Astrocyte of the cerebellum (primary cell): ENCODE results near the gene ZAP70.
A peak's percentile ranks its signal among the peaks of the same experiment; 100 is the strongest.

Experiments
- DNase-seq: peaks from one replicate; pipeline ENCODE4 v3.0.0-alpha.2; 2011; ENCODE audit warnings: low read depth
- H3K4me3 ChIP-seq: 2 replicates; pipeline ENCODE4 v1.5.1; 2011; ENCODE audit warnings: mild to moderate bottlenecking, low read depth, low read length, moderate library complexity
- in situ Hi-C: cut with HindIII; loops from 2 replicates; pipeline ENCODE4 v1.10.0; 2017; ENCODE audit warnings: low sequenced_read_pairs
- TF ChIP-seq, protein P1 (sequence below): IDR thresholded peaks from 2 replicates; pipeline ENCODE4 v1.5.1; 2012; ENCODE audit warnings: low read length, low read depth, moderate library complexity, mild to moderate bottlenecking; ENCODE audit errors: missing control alignments

Gene ZAP70

DNA sequence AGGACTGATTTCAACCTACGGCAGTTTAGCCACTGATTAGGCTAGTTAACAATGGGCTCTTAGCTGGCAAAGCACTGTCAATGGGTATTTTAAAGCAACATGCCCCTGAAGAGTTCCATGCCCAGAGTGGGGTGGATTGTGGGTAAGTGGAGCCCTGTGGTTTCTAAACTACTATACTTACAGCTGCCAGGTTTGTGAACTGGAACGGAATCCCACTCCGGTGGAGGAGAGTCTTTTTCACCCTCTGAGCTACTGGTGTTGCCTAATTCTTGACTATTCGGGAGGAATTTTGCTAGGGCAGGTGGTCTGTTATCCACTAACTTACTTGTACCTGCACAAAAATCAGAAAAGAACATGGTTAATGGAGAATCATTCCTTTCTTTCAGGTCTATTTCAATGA is 52.6 kb downstream of the ZAP70 start:
- TF ChIP-seq, protein P1, sequence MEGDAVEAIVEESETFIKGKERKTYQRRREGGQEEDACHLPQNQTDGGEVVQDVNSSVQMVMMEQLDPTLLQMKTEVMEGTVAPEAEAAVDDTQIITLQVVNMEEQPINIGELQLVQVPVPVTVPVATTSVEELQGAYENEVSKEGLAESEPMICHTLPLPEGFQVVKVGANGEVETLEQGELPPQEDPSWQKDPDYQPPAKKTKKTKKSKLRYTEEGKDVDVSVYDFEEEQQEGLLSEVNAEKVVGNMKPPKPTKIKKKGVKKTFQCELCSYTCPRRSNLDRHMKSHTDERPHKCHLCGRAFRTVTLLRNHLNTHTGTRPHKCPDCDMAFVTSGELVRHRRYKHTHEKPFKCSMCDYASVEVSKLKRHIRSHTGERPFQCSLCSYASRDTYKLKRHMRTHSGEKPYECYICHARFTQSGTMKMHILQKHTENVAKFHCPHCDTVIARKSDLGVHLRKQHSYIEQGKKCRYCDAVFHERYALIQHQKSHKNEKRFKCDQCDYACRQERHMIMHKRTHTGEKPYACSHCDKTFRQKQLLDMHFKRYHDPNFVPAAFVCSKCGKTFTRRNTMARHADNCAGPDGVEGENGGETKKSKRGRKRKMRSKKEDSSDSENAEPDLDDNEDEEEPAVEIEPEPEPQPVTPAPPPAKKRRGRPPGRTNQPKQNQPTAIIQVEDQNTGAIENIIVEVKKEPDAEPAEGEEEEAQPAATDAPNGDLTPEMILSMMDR, result no peak
- in situ Hi-C loops, result no loop called here
- no peak for DNase-seq
- no peak overlapping the region for H3K4me3 ChIP-seq

DNA sequence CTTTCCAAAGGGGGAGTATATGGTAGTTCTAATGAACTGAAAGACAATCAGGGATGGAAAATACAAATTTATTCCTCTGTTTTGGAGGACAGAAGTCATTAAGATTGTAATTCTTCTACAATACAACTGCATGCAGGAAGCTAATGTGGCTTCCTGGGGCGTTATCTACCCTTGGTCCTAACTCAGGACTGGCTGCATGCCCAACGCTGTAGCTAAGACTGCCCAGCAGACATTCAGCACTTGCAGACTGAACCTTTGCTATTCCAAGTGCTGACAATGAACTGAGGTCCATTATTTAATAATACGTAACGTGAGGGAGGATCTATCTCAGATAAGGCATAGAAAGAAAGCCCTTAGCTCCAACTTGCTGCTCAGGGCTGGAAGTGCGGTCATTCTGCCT is 53.2 kb downstream of the ZAP70 start:
- TF ChIP-seq, protein P1, result no peak
- DNase-seq, result no peak
- in situ Hi-C loops, result no loop called here
- H3K4me3 ChIP-seq, result no peak overlapping the region

DNA sequence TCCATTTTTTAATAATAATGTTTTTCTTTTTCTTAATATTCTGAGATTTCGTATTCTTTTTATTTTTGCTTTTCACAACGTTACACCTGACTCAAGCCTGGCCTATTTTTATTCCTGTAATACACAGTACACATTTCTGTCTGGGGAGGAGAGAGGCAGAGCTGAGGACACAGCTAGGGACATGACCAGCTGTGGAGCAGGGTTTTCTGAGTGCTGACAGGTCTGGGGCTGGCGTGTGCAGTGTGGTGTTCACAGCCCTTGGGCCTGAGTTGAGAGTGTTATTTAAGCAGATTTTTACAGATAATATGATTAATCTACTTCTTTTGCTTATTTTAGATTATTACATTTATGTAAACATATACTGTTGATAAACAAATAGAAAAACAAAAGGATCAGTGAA is 55.9 kb downstream of the ZAP70 start:
- in situ Hi-C loops, result no loop called here
- no peak for DNase-seq
- no peak overlapping the region for H3K4me3 ChIP-seq
- TF ChIP-seq, protein P1, result no peak

DNA sequence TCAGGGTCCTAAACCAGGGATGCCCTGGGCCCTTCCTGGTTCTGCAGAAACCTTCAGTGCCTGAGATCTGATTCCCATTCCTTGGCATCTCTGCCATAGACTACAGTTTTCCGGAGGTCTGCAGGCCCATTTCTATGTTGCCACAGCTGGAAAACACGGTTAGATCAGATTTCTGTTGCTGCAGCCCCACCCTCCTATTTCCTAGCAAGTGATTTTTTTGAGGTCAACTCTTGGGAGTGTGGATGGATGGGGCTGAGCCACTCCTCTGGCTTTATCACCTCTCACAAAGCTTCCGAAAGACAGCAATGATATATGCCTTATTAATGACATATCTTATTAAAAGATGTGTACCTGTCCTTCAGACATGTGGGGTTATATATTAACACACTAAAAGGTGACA is 56.3 kb downstream of the ZAP70 start:
- no peak for DNase-seq
- TF ChIP-seq, protein P1, result no peak
- no peak overlapping the region for H3K4me3 ChIP-seq
- in situ Hi-C loops, result no loop called here

DNA sequence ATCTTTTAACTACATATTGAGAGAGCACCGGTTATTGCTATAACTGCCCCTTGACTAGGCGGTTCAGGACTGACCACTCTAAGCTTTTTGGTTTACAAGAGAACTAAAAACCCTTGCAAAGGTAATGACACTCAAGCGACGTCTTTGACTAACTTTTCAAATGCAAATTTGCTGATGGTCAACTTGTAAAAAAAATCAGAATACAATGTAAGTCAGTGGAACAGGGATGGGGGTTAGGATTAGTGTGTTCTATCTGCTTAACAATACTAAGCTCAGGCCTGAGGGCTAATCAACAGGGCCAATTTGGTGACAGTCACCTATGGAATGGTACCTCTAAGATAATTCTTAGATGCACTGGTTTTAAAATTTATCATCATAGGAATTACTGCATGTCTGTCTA is 57.1 kb downstream of the ZAP70 start:
- DNase-seq, result no peak
- H3K4me3 ChIP-seq, result no peak overlapping the region
- in situ Hi-C loops, result no loop called here
- TF ChIP-seq, protein P1, result no peak

DNA sequence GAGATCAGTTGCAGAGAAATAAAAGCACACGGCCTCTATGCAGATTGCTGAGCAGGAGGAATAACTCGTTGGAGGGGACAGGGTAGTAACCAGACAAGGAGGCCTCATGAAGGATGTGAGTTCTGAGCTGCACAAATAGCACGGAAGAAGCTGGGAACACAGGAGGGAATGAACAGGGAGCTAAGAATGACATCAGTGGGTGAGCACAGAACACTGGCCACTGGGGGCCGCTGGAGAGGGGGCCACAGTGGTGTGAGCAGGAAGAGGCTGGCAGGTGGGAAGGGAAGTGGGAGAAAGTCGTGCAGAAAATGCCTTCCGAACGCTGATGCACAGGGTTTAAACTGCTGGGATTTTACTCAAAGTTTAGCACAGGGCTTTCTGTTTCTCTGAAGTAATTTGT is 61.0 kb downstream of the ZAP70 start:
- H3K4me3 ChIP-seq, result no peak overlapping the region
- TF ChIP-seq, protein P1, result peak; percentile 56
- no peak for DNase-seq
- in situ Hi-C loops, result no loop called here

DNA sequence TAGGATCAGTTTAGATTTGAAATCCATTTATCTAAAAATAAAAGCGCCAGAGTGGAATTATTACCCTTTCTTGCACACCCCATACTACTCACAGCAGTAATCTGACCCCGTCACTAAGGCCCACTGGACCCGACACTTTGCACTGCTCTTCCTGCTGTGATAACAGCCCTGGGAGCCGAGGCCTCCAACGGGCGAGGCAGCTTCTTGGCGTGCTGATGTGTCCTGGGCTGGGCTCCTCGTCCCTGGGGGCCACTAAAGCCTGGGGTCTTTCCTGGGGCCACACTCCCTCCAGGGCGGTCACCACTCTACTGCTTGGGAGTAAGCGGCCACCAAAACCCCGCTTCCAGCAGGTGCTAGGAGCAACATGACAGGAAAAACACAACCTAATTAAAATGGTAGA is 61.7 kb downstream of the ZAP70 start:
- DNase-seq, result no peak
- TF ChIP-seq, protein P1, result no peak
- in situ Hi-C loops, result no loop called here
- H3K4me3 ChIP-seq, result no peak overlapping the region
